DND-41 (cell line): ENCODE measurements around the gene FLNA.

Experiments
- CTCF ChIP-seq: IDR thresholded peaks from 2 replicates; pipeline ENCODE4 v1.5.1; 2012; ENCODE audit warnings: borderline replicate concordance, low read length, moderate library complexity, mild to moderate bottlenecking; ENCODE audit not compliant: poor library complexity, severe bottlenecking; ENCODE audit errors: extremely low read depth
- EZH2 ChIP-seq: IDR thresholded peaks from 3 replicates; pipeline ENCODE4 v1.6.1; 2012; ENCODE audit warnings: borderline replicate concordance, low read depth, mild to moderate bottlenecking, moderate library complexity, low read length, inconsistent platforms; ENCODE audit not compliant: severe bottlenecking

- no peak for TF ChIP-seq CTCF
- no peak for TF ChIP-seq EZH2
Observed at GRCh38 chrX:154333116-154333515, 41.3 kb downstream of the FLNA start.
